IMR-90 (cell line): ENCODE measurements around the gene RMND1. TPM values are rescaled to one million over a fixed set of nuclear protein-coding genes. Genes with fewer than 3 reads are reported as not detected.
A peak's percentile ranks its signal among the peaks of the same experiment; 100 is the strongest.
"Not testable (repeated sequence)": the region's sequence is repeated elsewhere in the genome, so short reads cannot be mapped to it uniquely, and the experiment has no call there.

Source experiments
- ATAC-seq: fragments of 200-7000 bp; cut with Tn5 transposase; 2 replicates; pipeline ENCODE4 v1.9.1; 2020; ENCODE audit warnings: low read depth, mild to moderate bottlenecking, moderate library complexity
- BruUV-seq: library from RNA; stranded (reverse); fragments of 400-500 nt; replicated peaks from 2 replicates; lab custom pipeline; 2021; lab: Mats Ljungman, UMichigan
- CTCF ChIA-PET: fragments of 300-600 bp; formaldehyde crosslinking; extraction: SDS; loops from one replicate; lab custom pipeline; 2021; ENCODE audit warnings: antibody characterized with exemption; lab: Yijun Ruan, JAX
- POLR2A ChIA-PET: fragments of 300-600 bp; sonication (Branson Sonifier 250); formaldehyde crosslinking; loops from one replicate; lab custom pipeline; 2022; ENCODE audit warnings: antibody characterized with exemption; ENCODE audit not compliant: unreplicated experiment; lab: Charles Lee
- DNase-seq: peaks from one replicate; pipeline ENCODE4 v3.0.0; 2013
- H2AFZ ChIP-seq: replicated peaks from 2 replicates; pipeline ENCODE3; 2013; ENCODE audit warnings: low read length, mild to moderate bottlenecking; ENCODE audit not compliant: poor library complexity
- H2AK5ac ChIP-seq: 2 replicates; pipeline ENCODE4 v1.6.1; 2013; ENCODE audit warnings: low read depth, low read length, inconsistent platforms
- H2AK9ac ChIP-seq: replicated peaks from 2 replicates; pipeline ENCODE3; 2013; ENCODE audit warnings: mild to moderate bottlenecking, low read depth, low read length, moderate library complexity; ENCODE audit not compliant: poor library complexity
- H2BK120ac ChIP-seq: 2 replicates; pipeline ENCODE4 v1.6.1; 2013; ENCODE audit warnings: low read depth, low read length, inconsistent platforms
- H2BK15ac ChIP-seq: 3 replicates; pipeline ENCODE4 v1.6.1; 2013; ENCODE audit warnings: low read depth, low read length, inconsistent platforms
- H2BK20ac ChIP-seq: 2 replicates; pipeline ENCODE4 v1.6.1; 2013; ENCODE audit warnings: low read depth, mild to moderate bottlenecking, inconsistent platforms, low read length, moderate library complexity
- H2BK5ac ChIP-seq: 2 replicates; pipeline ENCODE4 v1.6.1; 2013; ENCODE audit warnings: mild to moderate bottlenecking, low read depth, low read length, inconsistent platforms; ENCODE audit not compliant: poor library complexity, severe bottlenecking
- H3K14ac ChIP-seq: replicated peaks from 2 replicates; pipeline ENCODE4 v1.6.1; 2013; ENCODE audit warnings: low read depth, low read length, inconsistent platforms
- H3K18ac ChIP-seq: 2 replicates; pipeline ENCODE4 v1.6.1; 2013; ENCODE audit warnings: low read depth, low read length, control low read depth
- H3K23ac ChIP-seq: 2 replicates; pipeline ENCODE4 v1.6.1; 2013; ENCODE audit warnings: low read depth, low read length, inconsistent platforms
- H3K27ac ChIP-seq: 2 replicates; pipeline ENCODE4 v1.5.1; 2013; ENCODE audit warnings: mild to moderate bottlenecking, control low read depth, low read length; ENCODE audit not compliant: insufficient read depth
- H3K27me3 ChIP-seq: 2 replicates; pipeline ENCODE4 v1.6.1; 2013; ENCODE audit warnings: low read length; ENCODE audit not compliant: control insufficient read depth, insufficient read depth
- H3K36me3 ChIP-seq: 2 replicates; pipeline ENCODE4 v1.6.1; 2013; ENCODE audit warnings: low read length, mixed read lengths; ENCODE audit not compliant: control insufficient read depth, insufficient read depth
- H3K4ac ChIP-seq: 2 replicates; pipeline ENCODE4 v1.6.1; 2013; ENCODE audit warnings: low read depth, low read length, inconsistent platforms
- H3K4me1 ChIP-seq: 2 replicates; pipeline ENCODE4 v1.6.1; 2013; ENCODE audit warnings: low read length, mixed read lengths; ENCODE audit not compliant: control insufficient read depth, insufficient read depth
- H3K4me2 ChIP-seq: 2 replicates; pipeline ENCODE4 v1.6.1; 2013; ENCODE audit warnings: low read depth, mild to moderate bottlenecking, control low read depth, low read length, moderate library complexity
- H3K4me3 ChIP-seq: 2 replicates; pipeline ENCODE4 v1.5.1; 2013; ENCODE audit warnings: low read depth, mild to moderate bottlenecking, control low read depth, low read length, moderate library complexity; ENCODE audit not compliant: insufficient read depth
- H3K56ac ChIP-seq: 2 replicates; pipeline ENCODE4 v1.6.1; 2013; ENCODE audit warnings: low read length, inconsistent platforms; ENCODE audit not compliant: insufficient read depth; ENCODE audit errors: extremely low read depth
- H3K79me1 ChIP-seq, 2 experiments: 2 replicates each; pipeline ENCODE4 v1.6.1; 2013; ENCODE audit warnings: low read length in 2 of 2, inconsistent platforms in 1 of 2, low read depth in 1 of 2
- H3K9ac ChIP-seq: 2 replicates; pipeline ENCODE4 v1.6.1; 2013; ENCODE audit warnings: low read depth, low read length, control low read depth
- H3K9me1 ChIP-seq: 2 replicates; pipeline ENCODE4 v1.6.1; 2013; ENCODE audit warnings: low read length, inconsistent platforms; ENCODE audit not compliant: insufficient read depth
- H3K9me3 ChIP-seq: 2 replicates; pipeline ENCODE4 v1.6.1; 2013; ENCODE audit warnings: low read length; ENCODE audit not compliant: control insufficient read depth, insufficient read depth
- H4K20me1 ChIP-seq: 2 replicates; pipeline ENCODE4 v1.6.1; 2013; ENCODE audit warnings: low read length, inconsistent platforms; ENCODE audit not compliant: insufficient read depth
- H4K5ac ChIP-seq: 2 replicates; pipeline ENCODE4 v1.6.1; 2013; ENCODE audit warnings: mild to moderate bottlenecking, low read depth, low read length, control low read depth
- H4K8ac ChIP-seq, 2 experiments: 2 replicates each; pipeline ENCODE4 v1.6.1; 2013; ENCODE audit warnings: low read depth in 2 of 2, low read length in 2 of 2, control low read depth in 1 of 2, inconsistent platforms in 1 of 2
- H4K91ac ChIP-seq: 2 replicates; pipeline ENCODE4 v1.6.1; 2013; ENCODE audit warnings: low read depth, low read length, inconsistent platforms; ENCODE audit not compliant: insufficient read depth
- CEBPB ChIP-seq: IDR thresholded peaks from 2 replicates; pipeline ENCODE4 v1.6.1; 2012; ENCODE audit warnings: low read depth, low read length, improper control_type of control experiment
- MAFK ChIP-seq: IDR thresholded peaks from 2 replicates; pipeline ENCODE4 v1.6.1; 2012; ENCODE audit warnings: low read depth, low read length, improper control_type of control experiment
- WGBS, 2 experiments: methylation state at CpG; one replicate each; pipeline versions ENCODE4 v1.1.5 to v1.1.7; 2013; ENCODE audit warnings: missing lambda C conversion rate in 2 of 2; ENCODE audit not compliant: insufficient read length in 1 of 2; ENCODE audit errors: extremely low coverage in 2 of 2; 5-methylcytosine and 5-hydroxymethylcytosine counted together
- dilution Hi-C: fragments of 300-500 bp; cut with HindIII; formaldehyde crosslinking; loops from one replicate; pipeline ENCODE4 v1.14.3; 2018; ENCODE audit warnings: low sequenced_read_pairs; ENCODE audit not compliant: unreplicated experiment
- in situ Hi-C: fragments of 300-500 bp; cut with MboI; formaldehyde crosslinking; loops from 3 replicates; pipeline ENCODE4 v1.14.3; 2019; ENCODE audit warnings: low sequenced_read_pairs, inconsistent platforms, mixed read lengths
- intact Hi-C: fragments of 100-400 bp; cut with micrococcal nuclease; formaldehyde crosslinking; loops from 2 replicates; pipeline ENCODE4 v1.10.0; 2022
- polyA plus RNA-seq, 3 experiments: library from polyadenylated mRNA; depleted of rRNA; stranded (reverse); fragments of >200 nt; gene quantifications; 2 replicates each; pipeline ENCODE4 v1.2.3, GENCODE V29; 2012; ENCODE audit warnings: low replicate concordance in 1 of 3
- total RNA-seq: library from RNA; depleted of rRNA; stranded (reverse); fragments of >200 nt; gene quantifications from 2 replicates; pipeline ENCODE4 v1.2.3, GENCODE V29; 2012
- TF ChIP-seq, protein P1 (sequence below): fragments of 150-350 bp; IDR thresholded peaks from 2 replicates; pipeline ENCODE4 v1.6.1; 2016; ENCODE audit warnings: low read depth, mild to moderate bottlenecking, low read length, moderate library complexity, borderline replicate concordance

The RMND1 gene
- total and polyA plus RNA-seq, 2 of the 4 experiments (the other 2 are of a cell fraction), result 13.1 to 24.6 TPM

DNA sequence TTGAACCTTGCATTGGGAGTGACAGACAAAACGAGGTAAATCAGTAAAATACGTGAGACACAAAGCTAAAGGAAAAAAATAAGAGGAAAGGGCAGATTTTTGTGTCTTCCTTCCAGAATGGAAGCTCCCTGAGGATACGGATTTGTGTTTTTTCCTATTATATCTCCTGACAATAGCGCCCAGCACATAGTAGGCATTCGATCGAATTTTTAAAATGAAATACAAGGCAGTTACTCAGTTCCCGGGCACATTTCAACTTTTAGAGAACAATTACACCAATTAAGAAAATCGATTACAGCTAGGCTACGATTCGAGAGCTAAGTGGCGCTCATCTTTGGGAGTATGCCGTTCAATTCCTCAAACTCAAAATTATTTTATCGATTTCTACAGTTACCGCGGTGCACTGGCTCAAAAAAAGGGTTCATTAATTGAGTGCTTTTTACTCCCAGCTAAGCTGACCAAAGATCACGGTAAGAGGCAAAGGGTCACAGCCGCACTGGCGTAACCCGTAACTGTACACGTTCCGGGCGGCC, 443 bp downstream of the RMND1 start (continued):
- TF ChIP-seq, protein P1, sequence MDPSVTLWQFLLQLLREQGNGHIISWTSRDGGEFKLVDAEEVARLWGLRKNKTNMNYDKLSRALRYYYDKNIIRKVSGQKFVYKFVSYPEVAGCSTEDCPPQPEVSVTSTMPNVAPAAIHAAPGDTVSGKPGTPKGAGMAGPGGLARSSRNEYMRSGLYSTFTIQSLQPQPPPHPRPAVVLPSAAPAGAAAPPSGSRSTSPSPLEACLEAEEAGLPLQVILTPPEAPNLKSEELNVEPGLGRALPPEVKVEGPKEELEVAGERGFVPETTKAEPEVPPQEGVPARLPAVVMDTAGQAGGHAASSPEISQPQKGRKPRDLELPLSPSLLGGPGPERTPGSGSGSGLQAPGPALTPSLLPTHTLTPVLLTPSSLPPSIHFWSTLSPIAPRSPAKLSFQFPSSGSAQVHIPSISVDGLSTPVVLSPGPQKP, result no peak
- TF ChIP-seq CEBPB (no peak), MAFK (no peak)

DNA sequence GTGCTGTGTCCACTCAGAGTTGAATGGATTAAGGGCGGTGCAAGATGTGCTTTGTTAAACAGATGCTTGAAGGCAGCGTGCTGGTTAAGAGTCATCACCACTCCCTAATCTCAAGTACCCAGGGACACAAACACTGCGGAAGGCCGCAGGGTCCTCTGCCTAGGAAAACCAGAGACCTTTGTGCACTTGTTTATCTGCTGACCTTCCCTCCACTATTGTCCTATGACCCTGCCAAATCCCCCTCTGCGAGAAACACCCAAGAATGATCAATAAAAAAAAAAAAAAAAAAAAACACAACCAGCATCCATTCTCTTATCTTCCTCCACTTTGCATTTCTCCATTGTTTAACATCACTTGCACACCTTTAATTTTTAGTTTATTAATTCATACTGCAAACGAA, 998 bp downstream of the RMND1 start:
- H2BK20ac ChIP-seq, H3K27me3 ChIP-seq, H3K9me1 ChIP-seq, H4K91ac ChIP-seq, H4K5ac ChIP-seq, ATAC-seq, H2BK15ac ChIP-seq, CTCF ChIA-PET, H2AK5ac ChIP-seq, H3K4ac ChIP-seq, H2AFZ ChIP-seq, H2AK9ac ChIP-seq, dilution Hi-C loops, H2BK120ac ChIP-seq, DNase-seq, H3K23ac ChIP-seq, H3K14ac ChIP-seq, BruUV-seq, intact Hi-C loops, H3K36me3 ChIP-seq, H3K4me1 ChIP-seq, H3K18ac ChIP-seq, in situ Hi-C loops, H4K20me1 ChIP-seq, H3K27ac ChIP-seq, H3K9me3 ChIP-seq: not testable (repeated sequence)
- peak overlapping the region; percentile 91 for H3K4me2 ChIP-seq
- peak overlapping the region; percentile 82; the same call in 1 of the 2 replicates for H3K56ac ChIP-seq
- H3K9ac ChIP-seq, result peak overlapping the region; percentile 86; the same call in 1 of the 2 replicates
- peak overlapping the region in 1 of 2 experiments; percentile 81; a peak in 1 of 4 replicates for H4K8ac ChIP-seq
- no CpG with 5 or more reads among the region's 6 CpGs for WGBS, 2 experiments
- peak overlapping the region; percentile 72 for H2BK5ac ChIP-seq
- peak overlapping the region; percentile 84 for H3K4me3 ChIP-seq
- POLR2A ChIA-PET, result interaction anchor here (0.7 kb wide), 1 partner anchor 25 kb away, joined by 4 read pairs; no protein-coding TSS in a partner anchor
- peaks cover 14 to 33% of the 10 kb centered on the region in 2 experiments for H3K79me1 ChIP-seq
